Natural killer cell (primary cell): Measurements from ENCODE around the gene UGT1A3. TPM values are rescaled to one million over a fixed set of nuclear protein-coding genes. Genes with fewer than 3 reads are reported as not detected.

Source experiments
- ATAC-seq, 3 donors: fragments of 150-1000 bp in 2 of 3; fragments of 200-7000 bp in 1 of 3; cut with Tn5 transposase; 1 replicate in 1 of 3; 2 replicates in 2 of 3; pipeline ENCODE4 v1.10.0; 2021; ENCODE audit warnings: mild to moderate bottlenecking in 2 of 3, moderate library complexity in 2 of 3
- DNase-seq, 2 donors: peaks; one replicate each; pipeline versions ENCODE4 v3.0.0 to v3.0.0-alpha.2; 2013 to 2021; ENCODE audit warnings: mixed read lengths in 1 of 2
- H3K27ac ChIP-seq: one replicate; pipeline ENCODE4 v1.5.1; 2013; ENCODE audit warnings: mild to moderate bottlenecking, low read length
- H3K27me3 ChIP-seq: one replicate; pipeline ENCODE4 v1.6.1; 2013; ENCODE audit warnings: low read length; ENCODE audit not compliant: control insufficient read depth, insufficient read depth
- H3K36me3 ChIP-seq: one replicate; pipeline ENCODE4 v1.6.1; 2013; ENCODE audit warnings: low read length; ENCODE audit not compliant: control insufficient read depth, insufficient read depth
- H3K4me1 ChIP-seq: one replicate; pipeline ENCODE4 v1.6.1; 2013; ENCODE audit warnings: low read length; ENCODE audit not compliant: control insufficient read depth, insufficient read depth
- H3K4me3 ChIP-seq: one replicate; pipeline ENCODE4 v1.5.1; 2013; ENCODE audit warnings: low read length
- H3K9me3 ChIP-seq: one replicate; pipeline ENCODE4 v1.6.1; 2013; ENCODE audit warnings: low read length; ENCODE audit not compliant: control insufficient read depth, insufficient read depth
- H3K27ac Mint-ChIP-seq, 2 donors: one replicate each; pipeline ENCODE4 v1.8.0; 2022; ENCODE audit warnings: mild to moderate bottlenecking in 2 of 2, mixed read lengths in 2 of 2, moderate library complexity in 1 of 2
- H3K27me3 Mint-ChIP-seq, 2 donors: one replicate each; pipeline ENCODE4 v1.8.0; 2022; ENCODE audit warnings: low read depth in 2 of 2, mixed read lengths in 2 of 2
- H3K36me3 Mint-ChIP-seq: one replicate; pipeline ENCODE4 v1.8.0; 2022; ENCODE audit warnings: mixed read lengths
- H3K4me1 Mint-ChIP-seq, 2 donors: one replicate each; pipeline ENCODE4 v1.8.0; 2022; ENCODE audit warnings: mixed read lengths in 2 of 2
- H3K4me3 Mint-ChIP-seq: one replicate; pipeline ENCODE4 v1.8.0; 2022; ENCODE audit warnings: mild to moderate bottlenecking, moderate library complexity, mixed read lengths
- H3K9me3 Mint-ChIP-seq, 2 donors: one replicate each; pipeline ENCODE4 v1.8.0; 2022; ENCODE audit warnings: mixed read lengths in 2 of 2
- CTCF ChIP-seq: fragments of 200-600 bp; IDR thresholded peaks from one replicate; pipeline ENCODE4 v1.8.0; 2022; ENCODE audit warnings: antibody characterized with exemption
- WGBS: methylation state at CpG from one replicate; pipeline ENCODE4 v1.1.7; 2013; ENCODE audit warnings: missing lambda C conversion rate; ENCODE audit not compliant: insufficient coverage; 5-methylcytosine and 5-hydroxymethylcytosine counted together
- intact Hi-C: fragments of 100-400 bp; cut with micrococcal nuclease; formaldehyde crosslinking; loops from one replicate; pipeline ENCODE4 v1.14.2; 2022
- total RNA-seq, 4 donors: library from RNA; stranded (reverse); fragments of 120-200 nt in 1 of 4; gene quantifications; one replicate each; pipeline versions ENCODE4 v1.2.3 to v1.2.4, GENCODE V29; 2013 to 2022

UGT1A3 gene
- total RNA-seq, 3 donors from 2014 or later (not counting 1 experiment from before 2014, with no cell fraction given) = not detected

- no peaks in the 10 kb centered on the region for H3K27me3 ChIP-seq
- H3K36me3 ChIP-seq = no peaks in the 10 kb centered on the region
- no peak overlapping the region for H3K27ac ChIP-seq
- DNase-seq (peak in 1 of 2 donors; percentile 13), ATAC-seq (no peak)
- Mint-ChIP-seq H3K4me1 (no peaks in the 10 kb centered on the region), H3K27ac (no peak overlapping the region), H3K27me3 (peaks cover 18 to 34% of the 10 kb centered on the region in 2 donors), H3K36me3 (no peaks in the 10 kb centered on the region), H3K9me3 (no peaks in the 10 kb centered on the region), H3K4me3 (no peak overlapping the region)
- TF ChIP-seq CTCF = no peak
- intact Hi-C loops = no loop called here
- no peaks in the 10 kb centered on the region for H3K4me1 ChIP-seq
- H3K4me3 ChIP-seq = no peak overlapping the region
- WGBS = 72% methylated on average over 10 of the region's 10 CpGs
- H3K9me3 ChIP-seq = no peaks in the 10 kb centered on the region
Observed at GRCh38 chr2:233807966-233808935, 79.4 kb downstream of the UGT1A3 start.

- TF ChIP-seq CTCF = no peak
- Histone ChIP-seq H3K27ac (no peak overlapping the region), H3K27me3 (no peaks in the 10 kb centered on the region), H3K36me3 (no peaks in the 10 kb centered on the region), H3K4me3 (no peak overlapping the region), H3K4me1 (no peaks in the 10 kb centered on the region), H3K9me3 (no peaks in the 10 kb centered on the region)
- peaks cover 8 to 27% of the 10 kb centered on the region in 2 donors for H3K27me3 Mint-ChIP-seq
- H3K27ac Mint-ChIP-seq = no peak overlapping the region
- DNase-seq = no peak
- no peaks in the 10 kb centered on the region for H3K4me1 Mint-ChIP-seq
- no peaks in the 10 kb centered on the region for H3K9me3 Mint-ChIP-seq
- no peak for ATAC-seq
- H3K36me3 Mint-ChIP-seq = no peaks in the 10 kb centered on the region
- intact Hi-C loops = no loop called here
- 86% methylated on average over 5 of the region's 6 CpGs for WGBS
- no peak overlapping the region for H3K4me3 Mint-ChIP-seq
Observed at GRCh38 chr2:233810385-233810784, 81.5 kb downstream of the UGT1A3 start.

DNA sequence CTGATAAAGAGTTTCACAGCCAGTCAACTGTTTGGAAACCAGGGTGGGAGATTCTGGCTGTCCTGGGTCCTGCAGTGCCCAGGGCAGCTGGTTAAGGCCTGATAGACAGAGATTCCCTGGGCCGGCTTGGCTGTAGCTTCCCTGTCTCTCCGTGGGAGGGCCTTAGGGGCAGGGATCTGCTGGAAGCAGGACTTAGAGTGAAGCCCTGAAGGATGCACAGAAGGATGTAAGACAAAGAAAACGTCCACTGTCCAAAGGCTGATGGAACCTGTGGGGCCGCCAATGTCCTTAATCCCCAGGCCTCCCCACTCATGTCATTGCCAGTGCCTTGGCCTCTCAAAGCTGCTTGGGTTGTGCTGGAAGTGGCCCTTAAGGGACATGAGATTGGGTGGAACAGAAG is 82.2 kb downstream of the UGT1A3 start:
- intact Hi-C loops = no loop called here
- H3K36me3 ChIP-seq = no peaks in the 10 kb centered on the region
- ATAC-seq = no peak
- H3K9me3 ChIP-seq = no peaks in the 10 kb centered on the region
- H3K27me3 ChIP-seq = no peaks in the 10 kb centered on the region
- 86% methylated on average over 4 of the region's 4 CpGs for WGBS
- Mint-ChIP-seq H3K4me3 (no peak overlapping the region), H3K36me3 (no peaks in the 10 kb centered on the region), H3K27ac (no peak overlapping the region), H3K4me1 (no peaks in the 10 kb centered on the region), H3K9me3 (no peaks in the 10 kb centered on the region), H3K27me3 (peaks cover 8 to 27% of the 10 kb centered on the region in 2 donors)
- DNase-seq = no peak
- no peaks in the 10 kb centered on the region for H3K4me1 ChIP-seq
- no peak overlapping the region for H3K4me3 ChIP-seq
- H3K27ac ChIP-seq = no peak overlapping the region
- TF ChIP-seq CTCF = no peak
